ENCODE data around the gene NCOA4. TPM values are rescaled to one million over a fixed set of nuclear protein-coding genes. Genes with fewer than 3 reads are reported as not detected.

NCOA4 gene
- 214 and 370 TPM in 2 replicates for total RNA-seq

DNA sequence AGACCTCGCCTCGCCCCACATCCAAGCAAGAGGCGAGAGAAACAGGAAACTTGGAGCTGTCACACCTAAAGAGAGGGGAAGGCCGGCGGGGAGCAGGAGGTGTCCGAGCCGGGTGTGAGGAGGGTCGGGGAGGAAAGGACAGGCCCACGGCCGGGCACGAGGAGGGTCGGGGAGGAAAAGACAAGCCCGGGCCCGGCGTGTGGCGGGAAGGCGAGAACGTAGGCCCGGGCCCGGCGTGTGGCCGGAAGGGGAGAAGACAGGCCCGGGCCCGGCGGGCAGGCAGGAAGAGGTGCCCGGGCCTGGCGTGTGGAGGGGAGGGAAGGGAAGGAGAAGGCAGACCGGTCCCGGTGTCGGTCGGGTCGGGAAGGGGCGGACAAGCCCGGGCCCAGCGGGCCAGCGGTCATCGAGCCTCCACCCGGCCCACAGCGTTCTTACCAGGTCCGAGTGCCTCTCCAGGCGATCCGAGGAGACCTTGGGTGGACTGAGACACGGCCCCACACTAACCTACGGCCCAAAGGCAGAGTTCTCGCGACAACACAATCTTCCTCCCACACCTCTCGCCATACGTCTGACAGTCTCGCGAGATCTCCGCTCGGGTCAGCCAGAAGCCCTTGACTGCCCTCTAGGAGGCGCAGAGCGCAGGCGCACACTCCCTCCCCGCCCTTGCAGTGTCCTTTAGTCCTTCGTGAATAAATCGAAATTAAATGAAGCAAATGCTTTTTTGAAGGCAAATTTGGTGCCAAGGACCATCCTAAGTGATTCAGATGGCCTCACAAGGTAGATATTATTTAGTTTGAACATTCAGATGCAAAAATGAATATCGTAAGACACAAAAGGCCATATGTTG, at the start of gene NCOA4:
Gene NCOA4 (minus strand): TSS at position 533 of the 847 bp plus-strand sequence. CDS start 13,943 bp downstream, outside the sequence.

GRCh38 chr10:46046261-46046660, 15.8 kb upstream of the NCOA4 start, which contains the start of gene MSMB:
MSMB (minus strand) TSS chr10:46046269; CDS start chr10:46046237, 32 bp downstream.

GRCh38 chr10:45972106-45972812, 58.2 kb downstream of the NCOA4 start, which contains the start of gene TIMM23:
TIMM23 (plus strand) TSS chr10:45972489; CDS start chr10:45972625, 136 bp downstream.

Small RNAs within 50 kb of the gene (small RNA-seq; reads per million reads assigned to genes)
- gene SNORA74C-1 = not detected

Other genes with a start within 250 kb of the NCOA4 start
- gene AGAP4, start 183.1 kb downstream of the NCOA4 start, total RNA-seq = 2.4 and 2.7 TPM in 2 replicates
- 34.5 and 65.4 TPM in 2 replicates for gene TIMM23, start 58.1 kb downstream of the NCOA4 start, total RNA-seq
- not detected in 2 replicates for gene MSMB, start 15.6 kb upstream of the NCOA4 start, total RNA-seq

Measured in placental epithelial cell (primary cell).